ENCODE results near the gene SURF4.
"Not testable (repeated sequence)": the region's sequence is repeated elsewhere in the genome, so short reads cannot be mapped to it uniquely, and the experiment has no call there.

The SURF4 gene

GRCh38 chr9:133397895-133398294 lies 22.0 kb upstream of the SURF4 start:
- DNase-seq (ENCODE audit: low read depth, low spot score), result no peak
- no peak for TF ChIP-seq CTCF (IDR thresholded peaks at IDR 0.05; ENCODE audit: low read depth, low read length)
- in situ Hi-C loops (cut with HindIII; ENCODE audit: low sequenced_read_pairs), result no loop called here
- no peak overlapping the region for H3K4me3 ChIP-seq (ENCODE audit: low read depth, low read length)

DNA sequence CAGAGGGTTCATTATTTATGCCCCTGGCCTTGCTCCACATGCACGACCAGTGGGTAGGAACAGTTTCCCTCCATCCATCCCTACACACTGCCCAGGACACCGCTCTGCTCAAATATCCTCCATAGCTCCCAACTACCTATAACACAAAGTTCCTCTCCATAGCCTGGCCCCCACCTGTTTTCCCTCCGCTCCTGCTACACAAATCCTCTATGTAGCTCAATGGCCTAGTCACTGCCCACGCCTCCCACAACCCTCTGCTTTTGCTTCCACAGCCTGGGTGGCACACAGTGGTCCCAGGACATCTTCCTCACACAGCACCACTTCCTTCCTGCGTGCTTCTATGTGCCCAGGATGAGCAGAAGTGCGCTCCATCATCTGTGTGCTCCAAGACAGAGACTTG lies 21.5 kb upstream of the SURF4 start:
- no peak overlapping the region for H3K4me3 ChIP-seq (ENCODE audit: low read depth, low read length)
- TF ChIP-seq CTCF (IDR thresholded peaks at IDR 0.05; ENCODE audit: low read depth, low read length), result no peak
- in situ Hi-C loops (cut with HindIII; ENCODE audit: low sequenced_read_pairs), result no loop called here
- DNase-seq (ENCODE audit: low read depth, low spot score), result no peak

DNA sequence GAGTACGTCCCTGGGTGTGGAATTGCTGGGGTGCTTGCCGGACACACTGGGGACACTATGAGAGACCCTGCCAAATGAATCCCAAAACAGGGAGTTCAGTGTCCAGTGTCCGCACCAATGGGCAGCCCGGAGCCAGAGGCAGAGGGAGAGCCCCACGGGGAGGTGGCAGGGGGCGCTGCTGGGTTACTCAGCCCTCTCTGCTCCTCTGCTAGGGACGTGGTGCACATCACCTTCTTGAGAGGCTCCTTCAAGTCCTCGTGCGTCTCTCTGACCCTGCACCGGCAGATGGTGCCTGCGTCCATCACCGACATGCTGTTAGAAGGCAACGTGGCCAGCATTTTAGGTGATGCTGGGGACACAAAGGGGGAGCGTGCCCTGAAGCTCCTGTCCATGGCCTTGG lies 21.1 kb upstream of the SURF4 start:
- peak; percentile 46 for TF ChIP-seq CTCF (IDR thresholded peaks at IDR 0.05; ENCODE audit: low read depth, low read length)
- no peak overlapping the region for H3K4me3 ChIP-seq (ENCODE audit: low read depth, low read length)
- DNase-seq (ENCODE audit: low read depth, low spot score), result peak; percentile 3
- in situ Hi-C loops (cut with HindIII; ENCODE audit: low sequenced_read_pairs), result no loop called here

GRCh38 chr9:133394687-133395271 lies 18.9 kb upstream of the SURF4 start:
- no peak for DNase-seq (ENCODE audit: low read depth, low spot score)
- no peak for TF ChIP-seq CTCF (IDR thresholded peaks at IDR 0.05; ENCODE audit: low read depth, low read length)
- in situ Hi-C loops (cut with HindIII; ENCODE audit: low sequenced_read_pairs), result no loop called here
- H3K4me3 ChIP-seq (ENCODE audit: low read depth, low read length), result no peak overlapping the region

- in situ Hi-C loops (cut with HindIII; ENCODE audit: low sequenced_read_pairs), result no loop called here
- H3K4me3 ChIP-seq (ENCODE audit: low read depth, low read length), result no peak overlapping the region
- DNase-seq (ENCODE audit: low read depth, low spot score), result no peak
- TF ChIP-seq CTCF (IDR thresholded peaks at IDR 0.05; ENCODE audit: low read depth, low read length), result no peak
Measured at GRCh38 chr9:133393399-133393798, 17.5 kb upstream of the SURF4 start.

DNA sequence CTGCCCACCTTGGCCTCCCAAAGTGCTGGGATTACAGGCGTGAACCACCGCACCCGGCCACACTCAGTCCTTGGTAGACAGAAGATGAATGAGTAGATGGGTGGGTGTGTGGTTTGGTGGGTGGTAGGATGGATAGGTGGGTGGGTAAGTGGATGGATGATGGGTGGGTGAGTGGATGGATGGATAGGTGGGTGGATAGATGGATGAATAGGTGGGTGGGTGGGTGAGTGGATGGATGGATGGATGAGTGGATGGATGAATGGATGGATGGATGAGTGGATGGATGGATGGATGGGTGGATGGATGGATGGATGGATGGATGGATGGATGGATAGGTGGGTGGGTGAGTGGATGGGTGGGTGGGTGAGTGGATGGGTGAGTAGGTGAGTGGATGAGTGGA lies 16.4 kb upstream of the SURF4 start:
- in situ Hi-C loops (cut with HindIII; ENCODE audit: low sequenced_read_pairs); H3K4me3 ChIP-seq (ENCODE audit: low read depth, low read length); DNase-seq (ENCODE audit: low read depth, low spot score): not testable (repeated sequence)

DNA sequence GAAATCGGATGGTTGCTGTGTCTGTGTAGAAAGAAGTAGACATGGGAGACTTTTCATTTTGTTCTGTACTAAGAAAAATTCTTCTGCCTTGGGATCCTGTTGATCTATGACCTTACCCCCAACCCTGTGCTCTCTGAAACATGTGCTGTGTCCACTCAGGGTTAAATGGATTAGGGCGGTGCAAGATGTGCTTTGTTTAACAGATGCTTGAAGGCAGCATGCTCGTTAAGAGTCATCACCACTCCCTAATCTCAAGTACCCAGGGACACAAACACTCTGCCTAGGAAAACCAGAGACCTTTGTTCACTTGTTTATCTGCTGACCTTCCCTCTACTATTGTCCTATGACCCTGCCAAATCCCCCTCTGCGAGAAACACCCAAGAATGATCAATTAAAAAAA lies 15.6 kb upstream of the SURF4 start:
- H3K4me3 ChIP-seq (ENCODE audit: low read depth, low read length); in situ Hi-C loops (cut with HindIII; ENCODE audit: low sequenced_read_pairs): not testable (repeated sequence)

GRCh38 chr9:133390713-133391112 lies 14.9 kb upstream of the SURF4 start:
- TF ChIP-seq CTCF (IDR thresholded peaks at IDR 0.05; ENCODE audit: low read depth, low read length), result no peak
- in situ Hi-C loops (cut with HindIII; ENCODE audit: low sequenced_read_pairs), result no loop called here

More for the DNA sequence above, 15.6 kb upstream of the SURF4 start:
- not testable (repeated sequence) for DNase-seq (ENCODE audit: low read depth, low spot score)

More at GRCh38 chr9:133390713-133391112, 14.9 kb upstream of the SURF4 start:
- DNase-seq (ENCODE audit: low read depth, low spot score), result no peak
- H3K4me3 ChIP-seq (ENCODE audit: low read depth, low read length), result no peak overlapping the region
